ENCODE data around the gene RFX6.

Gene RFX6

DNA sequence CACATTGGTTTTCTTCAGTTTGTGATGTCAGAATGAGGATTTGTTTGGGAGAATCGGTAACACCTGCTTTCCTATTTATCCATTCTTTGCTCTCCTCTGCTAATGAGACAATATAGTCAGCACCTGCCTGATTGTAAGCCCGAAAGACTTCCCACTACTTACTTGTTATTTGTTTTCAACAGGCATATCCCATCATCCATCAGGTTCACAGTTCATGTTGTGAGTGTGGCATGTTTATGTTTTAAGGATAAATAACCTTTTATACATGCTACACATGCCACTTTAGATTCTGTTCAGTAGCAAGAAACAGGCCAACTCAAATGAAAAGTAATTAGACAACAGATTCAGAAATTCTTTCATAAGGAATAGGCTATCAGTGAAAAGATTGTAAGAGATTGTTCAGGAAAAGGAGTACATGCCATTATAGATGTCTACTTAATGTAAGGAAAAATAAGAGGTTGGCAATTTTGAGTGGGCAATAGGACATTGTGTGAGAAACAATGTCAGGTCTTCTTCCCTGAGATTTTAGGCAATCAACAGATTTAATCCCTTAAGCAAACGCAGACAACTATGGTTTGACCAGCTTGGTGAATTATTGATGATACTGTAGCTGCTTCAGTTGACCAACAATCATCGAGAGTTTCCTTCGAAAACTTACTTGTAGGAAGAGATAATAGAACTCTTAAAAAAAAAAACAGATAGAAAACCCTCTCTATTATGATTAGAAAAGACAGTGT is 40.3 kb upstream of the RFX6 start:
- Histone ChIP-seq H3K27me3 (ENCODE audit: insufficient read depth, poor library complexity, severe bottlenecking) (peaks cover 8% of the 10 kb centered on the region), H3K27ac (replicated peaks) (no peak overlapping the region), H3K4me3 (replicated peaks; ENCODE audit: insufficient read depth, low read length) (no peak overlapping the region)
- no peak for DNase-seq (ENCODE audit: low read depth in 1 of 2, low spot score in 1 of 2)
- TF ChIP-seq GABPA (IDR thresholded peaks at IDR 0.05; ENCODE audit: low read depth) (no peak), SPI1 (IDR thresholded peaks at IDR 0.05; ENCODE audit: borderline replicate concordance, low read depth) (no peak), POLR2AphosphoS5 (IDR thresholded peaks at IDR 0.05; ENCODE audit: low read depth) (no peak)
- TF ChIP-seq, protein P1, sequence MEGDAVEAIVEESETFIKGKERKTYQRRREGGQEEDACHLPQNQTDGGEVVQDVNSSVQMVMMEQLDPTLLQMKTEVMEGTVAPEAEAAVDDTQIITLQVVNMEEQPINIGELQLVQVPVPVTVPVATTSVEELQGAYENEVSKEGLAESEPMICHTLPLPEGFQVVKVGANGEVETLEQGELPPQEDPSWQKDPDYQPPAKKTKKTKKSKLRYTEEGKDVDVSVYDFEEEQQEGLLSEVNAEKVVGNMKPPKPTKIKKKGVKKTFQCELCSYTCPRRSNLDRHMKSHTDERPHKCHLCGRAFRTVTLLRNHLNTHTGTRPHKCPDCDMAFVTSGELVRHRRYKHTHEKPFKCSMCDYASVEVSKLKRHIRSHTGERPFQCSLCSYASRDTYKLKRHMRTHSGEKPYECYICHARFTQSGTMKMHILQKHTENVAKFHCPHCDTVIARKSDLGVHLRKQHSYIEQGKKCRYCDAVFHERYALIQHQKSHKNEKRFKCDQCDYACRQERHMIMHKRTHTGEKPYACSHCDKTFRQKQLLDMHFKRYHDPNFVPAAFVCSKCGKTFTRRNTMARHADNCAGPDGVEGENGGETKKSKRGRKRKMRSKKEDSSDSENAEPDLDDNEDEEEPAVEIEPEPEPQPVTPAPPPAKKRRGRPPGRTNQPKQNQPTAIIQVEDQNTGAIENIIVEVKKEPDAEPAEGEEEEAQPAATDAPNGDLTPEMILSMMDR (IDR thresholded peaks at IDR 0.05; ENCODE audit: insufficient read depth, low read length), result no peak
- TF ChIP-seq, protein P2, sequence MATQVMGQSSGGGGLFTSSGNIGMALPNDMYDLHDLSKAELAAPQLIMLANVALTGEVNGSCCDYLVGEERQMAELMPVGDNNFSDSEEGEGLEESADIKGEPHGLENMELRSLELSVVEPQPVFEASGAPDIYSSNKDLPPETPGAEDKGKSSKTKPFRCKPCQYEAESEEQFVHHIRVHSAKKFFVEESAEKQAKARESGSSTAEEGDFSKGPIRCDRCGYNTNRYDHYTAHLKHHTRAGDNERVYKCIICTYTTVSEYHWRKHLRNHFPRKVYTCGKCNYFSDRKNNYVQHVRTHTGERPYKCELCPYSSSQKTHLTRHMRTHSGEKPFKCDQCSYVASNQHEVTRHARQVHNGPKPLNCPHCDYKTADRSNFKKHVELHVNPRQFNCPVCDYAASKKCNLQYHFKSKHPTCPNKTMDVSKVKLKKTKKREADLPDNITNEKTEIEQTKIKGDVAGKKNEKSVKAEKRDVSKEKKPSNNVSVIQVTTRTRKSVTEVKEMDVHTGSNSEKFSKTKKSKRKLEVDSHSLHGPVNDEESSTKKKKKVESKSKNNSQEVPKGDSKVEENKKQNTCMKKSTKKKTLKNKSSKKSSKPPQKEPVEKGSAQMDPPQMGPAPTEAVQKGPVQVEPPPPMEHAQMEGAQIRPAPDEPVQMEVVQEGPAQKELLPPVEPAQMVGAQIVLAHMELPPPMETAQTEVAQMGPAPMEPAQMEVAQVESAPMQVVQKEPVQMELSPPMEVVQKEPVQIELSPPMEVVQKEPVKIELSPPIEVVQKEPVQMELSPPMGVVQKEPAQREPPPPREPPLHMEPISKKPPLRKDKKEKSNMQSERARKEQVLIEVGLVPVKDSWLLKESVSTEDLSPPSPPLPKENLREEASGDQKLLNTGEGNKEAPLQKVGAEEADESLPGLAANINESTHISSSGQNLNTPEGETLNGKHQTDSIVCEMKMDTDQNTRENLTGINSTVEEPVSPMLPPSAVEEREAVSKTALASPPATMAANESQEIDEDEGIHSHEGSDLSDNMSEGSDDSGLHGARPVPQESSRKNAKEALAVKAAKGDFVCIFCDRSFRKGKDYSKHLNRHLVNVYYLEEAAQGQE (IDR thresholded peaks at IDR 0.05; ENCODE audit: insufficient replicate concordance, low read depth), result no peak

DNA sequence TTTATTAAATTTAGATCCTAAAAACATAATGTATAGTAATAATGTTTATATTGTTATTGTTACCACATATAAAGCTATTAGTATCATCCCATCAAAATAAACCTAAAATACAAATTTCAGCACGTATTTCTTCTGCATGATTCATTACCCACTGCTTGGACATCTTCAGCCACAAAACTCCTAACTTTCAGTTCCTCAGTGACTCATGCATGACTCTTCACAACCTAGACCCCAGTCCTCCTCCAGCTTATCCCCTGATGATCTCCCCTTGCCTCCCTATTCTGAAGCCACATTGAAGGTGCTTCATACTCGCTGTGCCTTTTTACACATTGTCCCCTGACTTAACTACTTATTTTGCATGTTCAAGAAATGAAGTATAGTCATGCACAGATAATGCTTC is 37.0 kb upstream of the RFX6 start:
- H3K27ac ChIP-seq (replicated peaks), result no peak overlapping the region
- TF ChIP-seq, protein P2 (IDR thresholded peaks at IDR 0.05; ENCODE audit: insufficient replicate concordance, low read depth), result no peak
- TF ChIP-seq SPI1 (IDR thresholded peaks at IDR 0.05; ENCODE audit: borderline replicate concordance, low read depth) (no peak), GABPA (IDR thresholded peaks at IDR 0.05; ENCODE audit: low read depth) (no peak), POLR2AphosphoS5 (IDR thresholded peaks at IDR 0.05; ENCODE audit: low read depth) (no peak)
- TF ChIP-seq, protein P1 (IDR thresholded peaks at IDR 0.05; ENCODE audit: insufficient read depth, low read length), result no peak
- peaks cover 5% of the 10 kb centered on the region for H3K27me3 ChIP-seq (ENCODE audit: insufficient read depth, poor library complexity, severe bottlenecking)
- H3K4me3 ChIP-seq (replicated peaks; ENCODE audit: insufficient read depth, low read length), result no peak overlapping the region
- peak in 1 of 2 experiments; percentile 6 for DNase-seq (ENCODE audit: low read depth in 1 of 2, low spot score in 1 of 2)

DNA sequence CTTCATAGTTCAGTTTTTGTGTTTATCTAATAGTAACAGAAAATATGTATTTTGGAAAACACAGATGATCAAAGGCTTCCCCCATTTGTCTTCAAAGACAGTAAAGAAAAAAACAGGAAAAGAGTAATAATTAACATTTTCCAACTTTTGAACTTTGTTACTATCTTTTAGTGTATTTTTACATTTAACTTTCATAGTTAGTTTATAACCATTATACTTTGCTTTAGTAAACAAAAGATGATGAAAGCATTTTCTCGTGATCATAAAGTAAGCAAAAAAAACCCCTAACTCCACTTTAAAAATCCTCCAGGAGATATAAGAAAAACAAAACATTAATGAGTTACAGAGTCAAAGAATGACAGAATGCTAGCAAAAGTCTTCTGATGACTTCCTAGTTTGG is 34.6 kb upstream of the RFX6 start:
- Histone ChIP-seq H3K27ac (replicated peaks) (no peak overlapping the region), H3K4me3 (replicated peaks; ENCODE audit: insufficient read depth, low read length) (no peak overlapping the region), H3K27me3 (ENCODE audit: insufficient read depth, poor library complexity, severe bottlenecking) (peaks cover 3% of the 10 kb centered on the region)
- no peak for DNase-seq (ENCODE audit: low read depth in 1 of 2, low spot score in 1 of 2)
- TF ChIP-seq POLR2AphosphoS5 (IDR thresholded peaks at IDR 0.05; ENCODE audit: low read depth), result no peak
- TF ChIP-seq, protein P1 (IDR thresholded peaks at IDR 0.05; ENCODE audit: insufficient read depth, low read length), result no peak
- TF ChIP-seq SPI1 (IDR thresholded peaks at IDR 0.05; ENCODE audit: borderline replicate concordance, low read depth), result no peak
- TF ChIP-seq GABPA (IDR thresholded peaks at IDR 0.05; ENCODE audit: low read depth), result no peak
- TF ChIP-seq, protein P2 (IDR thresholded peaks at IDR 0.05; ENCODE audit: insufficient replicate concordance, low read depth), result no peak
